ENCODE data around the gene KRT8. TPM values are rescaled to one million over a fixed set of nuclear protein-coding genes. Genes with fewer than 3 reads are reported as not detected.

Gene KRT8
- polyA plus RNA-seq, 1 of the 3 experiments (the other 2 are of a cell fraction), result 49.4 TPM

- TF ChIP-seq USF2 (IDR thresholded peaks at IDR 0.05; ENCODE audit: borderline replicate concordance, low read depth, low read length) (no peak), RFX5 (IDR thresholded peaks at IDR 0.05; ENCODE audit: low read length) (no peak)
Observed at GRCh38 chr12:52879394-52880351, 25.2 kb downstream of the KRT8 start (continued).

GRCh38 chr12:52878507-52879393 is 26.1 kb downstream of the KRT8 start:
- Histone ChIP-seq H3K9me3 (no peaks in the 10 kb centered on the region), H3K79me2 (ENCODE audit: insufficient read depth) (no peaks in the 10 kb centered on the region), H2AFZ (ENCODE audit: low read depth) (no peak overlapping the region), H3K27me3 (ENCODE audit: insufficient read depth) (no peaks in the 10 kb centered on the region), H3K4me3 (ENCODE audit: low read depth in 2 of 2, low read length in 1 of 2) (no peak overlapping the region), H3K4me2 (peak overlapping the region; percentile 60; the same call in 1 of the 2 replicates), H3K27ac (ENCODE audit: low read depth in 2 of 2, low read length in 1 of 2) (no peak overlapping the region), H4K20me1 (ENCODE audit: insufficient read depth) (no peaks in the 10 kb centered on the region), H3K9me2 (no peaks in the 10 kb centered on the region), H3K9ac (no peak overlapping the region), H3K4me1 (ENCODE audit: control insufficient read depth in 1 of 2, insufficient read depth in 2 of 2, low read depth in 1 of 2, low read length in 1 of 2) (peaks cover 2 to 7% of the 10 kb centered on the region in 2 experiments; a peak in 3 of 4 replicates), H3F3A (replicated peaks; ENCODE audit: insufficient read depth) (peaks cover 6% of the 10 kb centered on the region), H3K36me3 (replicated peaks in 1 of 2; ENCODE audit: control insufficient read depth in 1 of 2, insufficient read depth in 2 of 2, low read length in 1 of 2) (no peaks in the 10 kb centered on the region)
- 84% methylated on average over 16 of the region's 17 CpGs for WGBS (ENCODE audit: low lambda C conversion rate)
- TF ChIP-seq FOSL2 (IDR thresholded peaks at IDR 0.05; ENCODE audit: borderline replicate concordance, low read depth) (no peak), TAF1 (IDR thresholded peaks at IDR 0.05; ENCODE audit: borderline replicate concordance, low read depth, low read length) (no peak), SMC3 (IDR thresholded peaks at IDR 0.05; ENCODE audit: low read depth, low read length) (no peak), GABPA (IDR thresholded peaks at IDR 0.05; ENCODE audit: low read depth) (no peak), CTCF (IDR thresholded peaks at IDR 0.05) (no peak), RXRA (IDR thresholded peaks at IDR 0.05; ENCODE audit: borderline replicate concordance, low read depth) (no peak), TEAD4 (IDR thresholded peaks at IDR 0.05; ENCODE audit: borderline replicate concordance, insufficient read depth) (no peak)
- CTCF ChIA-PET, result interaction anchor here (0.7 to 9.7 kb wide), 64 partner anchors 9 to 853 kb away, joined by 3 to 485 read pairs (median 6); partner anchors contain the start of genes KRT5, KRT74, KRT78 and KRT85
- DNase-seq, result no peak
- POLR2A ChIA-PET, result no interaction called here

Data from SK-N-SH (cell line).